SU-DHL-6 (cell line): ENCODE data around the gene FAM107B.

Experiments used
- EZH2phosphoT487 ChIP-seq: fragments of 200-600 bp; sonication (generic), shearing (Covaris generic); conservative IDR thresholded peaks from 2 replicates; pipeline ENCODE4 v1.6.1; 2018; ENCODE audit warnings: mild to moderate bottlenecking, antibody characterized with exemption, low read length, moderate library complexity, mixed read lengths
- TF ChIP-seq, protein P1 (sequence below): fragments of 200-600 bp; sonication (generic); IDR thresholded peaks from one replicate; pipeline ENCODE4 v1.5.1; 2017; ENCODE audit warnings: antibody characterized with exemption, mild to moderate bottlenecking, low read length, moderate library complexity; ENCODE audit not compliant: insufficient read depth, poor library complexity, severe bottlenecking

- TF ChIP-seq, protein P1, sequence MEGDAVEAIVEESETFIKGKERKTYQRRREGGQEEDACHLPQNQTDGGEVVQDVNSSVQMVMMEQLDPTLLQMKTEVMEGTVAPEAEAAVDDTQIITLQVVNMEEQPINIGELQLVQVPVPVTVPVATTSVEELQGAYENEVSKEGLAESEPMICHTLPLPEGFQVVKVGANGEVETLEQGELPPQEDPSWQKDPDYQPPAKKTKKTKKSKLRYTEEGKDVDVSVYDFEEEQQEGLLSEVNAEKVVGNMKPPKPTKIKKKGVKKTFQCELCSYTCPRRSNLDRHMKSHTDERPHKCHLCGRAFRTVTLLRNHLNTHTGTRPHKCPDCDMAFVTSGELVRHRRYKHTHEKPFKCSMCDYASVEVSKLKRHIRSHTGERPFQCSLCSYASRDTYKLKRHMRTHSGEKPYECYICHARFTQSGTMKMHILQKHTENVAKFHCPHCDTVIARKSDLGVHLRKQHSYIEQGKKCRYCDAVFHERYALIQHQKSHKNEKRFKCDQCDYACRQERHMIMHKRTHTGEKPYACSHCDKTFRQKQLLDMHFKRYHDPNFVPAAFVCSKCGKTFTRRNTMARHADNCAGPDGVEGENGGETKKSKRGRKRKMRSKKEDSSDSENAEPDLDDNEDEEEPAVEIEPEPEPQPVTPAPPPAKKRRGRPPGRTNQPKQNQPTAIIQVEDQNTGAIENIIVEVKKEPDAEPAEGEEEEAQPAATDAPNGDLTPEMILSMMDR, result no peak
- no peak for TF ChIP-seq EZH2phosphoT487
Measured at GRCh38 chr10:14477408-14477710, 297.3 kb downstream of the FAM107B start.
